ENCODE results near the gene COL4A3.

Gene COL4A3

GRCh38 chr2:227349989-227350612 lies 185.7 kb downstream of the COL4A3 start:
- no peak for DNase-seq

GRCh38 chr2:227351639-227352038 lies 187.2 kb downstream of the COL4A3 start:
- DNase-seq, result no peak

- DNase-seq, result no peak
Measured at GRCh38 chr2:227360351-227360750, 195.9 kb downstream of the COL4A3 start.

GRCh38 chr2:227363756-227364155 lies 199.3 kb downstream of the COL4A3 start:
- no peak for DNase-seq
